ENCODE results near the gene PAQR9.

GRCh38 chr3:142943870-142944269 is 19.6 kb downstream of the PAQR9 start:
- TF ChIP-seq CTCF (conservative IDR thresholded peaks at IDR 0.05 in 1 of 2, IDR thresholded peaks at IDR 0.05 in 1 of 2; ENCODE audit: extremely low read depth in 1 of 2, insufficient read depth in 1 of 2, low read depth in 1 of 2, low read length in 2 of 2), result no peak
- TF ChIP-seq EZH2 (IDR thresholded peaks at IDR 0.05; ENCODE audit: borderline replicate concordance, low read length), result no peak

Measured in mammary epithelial cell (primary cell).